CD4-positive, CD25-positive, alpha-beta regulatory T cell (primary cell): Measurements from ENCODE around the gene L3MBTL4. TPM values are rescaled to one million over a fixed set of nuclear protein-coding genes. Genes with fewer than 3 reads are reported as not detected.
A peak's percentile ranks its signal among the peaks of the same experiment; 100 is the strongest.

Experiments used
- ATAC-seq, 2 donors: fragments of 150-1000 bp; cut with Tn5 transposase; one replicate each; pipeline ENCODE4 v1.10.0; 2021; ENCODE audit warnings: low read depth in 2 of 2, moderate number of reproducible peaks in 2 of 2, moderate library complexity in 1 of 2
- DNase-seq, 3 donors: peaks; one replicate each; pipeline versions ENCODE4 v3.0.0 to v3.0.0-alpha.2; 2012 to 2022; ENCODE audit warnings: mixed read lengths in 1 of 3
- H3K27ac ChIP-seq: one replicate; pipeline ENCODE4 v1.7.0; 2013; ENCODE audit warnings: mild to moderate bottlenecking, low read length; ENCODE audit not compliant: insufficient read depth, poor library complexity, severe bottlenecking
- H3K27me3 ChIP-seq: one replicate; pipeline ENCODE4 v1.7.0; 2013; ENCODE audit warnings: low read length; ENCODE audit not compliant: control insufficient read depth, insufficient read depth
- H3K36me3 ChIP-seq: one replicate; pipeline ENCODE4 v1.7.0; 2013; ENCODE audit warnings: mild to moderate bottlenecking, low read length, moderate library complexity; ENCODE audit not compliant: control insufficient read depth, insufficient read depth
- H3K4me1 ChIP-seq: 2 replicates; pipeline ENCODE4 v1.7.0; 2013; ENCODE audit warnings: mild to moderate bottlenecking, low read length; ENCODE audit not compliant: insufficient read depth, control insufficient read depth, poor library complexity, severe bottlenecking
- H3K4me3 ChIP-seq: one replicate; pipeline ENCODE4 v1.7.0; 2013; ENCODE audit warnings: low read depth, mild to moderate bottlenecking, low read length, moderate library complexity
- H3K9me3 ChIP-seq, 2 experiments: 1 replicate in 1 of 2; 2 replicates in 1 of 2; pipeline ENCODE4 v1.7.0; 2013; ENCODE audit warnings: low read length in 2 of 2, mild to moderate bottlenecking in 1 of 2, moderate library complexity in 1 of 2; ENCODE audit not compliant: control insufficient read depth in 2 of 2
- H3K27ac Mint-ChIP-seq, 3 donors: one replicate each; pipeline ENCODE4 v1.8.0; 2020 to 2022; ENCODE audit warnings: mild to moderate bottlenecking in 3 of 3, mixed read lengths in 3 of 3, moderate library complexity in 2 of 3
- H3K27me3 Mint-ChIP-seq: one replicate; pipeline ENCODE4 v1.8.0; 2022; ENCODE audit warnings: mild to moderate bottlenecking, mixed read lengths
- H3K36me3 Mint-ChIP-seq: one replicate; pipeline ENCODE4 v1.8.0; 2020; ENCODE audit warnings: mixed read lengths
- H3K4me1 Mint-ChIP-seq, 4 donors: one replicate each; pipeline ENCODE4 v1.8.0; 2020 to 2022; ENCODE audit warnings: mixed read lengths in 4 of 4, mild to moderate bottlenecking in 1 of 4
- H3K4me3 Mint-ChIP-seq, 4 donors: one replicate each; pipeline ENCODE4 v1.8.0; 2020 to 2022; ENCODE audit warnings: mild to moderate bottlenecking in 4 of 4, mixed read lengths in 4 of 4, moderate library complexity in 3 of 4
- H3K9me3 Mint-ChIP-seq, 7 donors: one replicate each; pipeline ENCODE4 v1.8.0; 2020 to 2022; ENCODE audit warnings: mixed read lengths in 7 of 7, mild to moderate bottlenecking in 3 of 7, moderate library complexity in 2 of 7
- polyA plus RNA-seq, 4 donors: library from polyadenylated mRNA; unstranded; fragments of 300-500 nt; fragmentation: Illumina TruSeq; gene quantifications; one replicate each; pipeline ENCODE4 v1.2.3, GENCODE V29; 2021
- total RNA-seq: library from RNA; stranded (reverse); gene quantifications from one replicate; pipeline ENCODE4 v1.2.3, GENCODE V29; 2022

The L3MBTL4 gene
- total RNA-seq (2.1 TPM), polyA plus RNA-seq (not detected)

GRCh38 chr18:6414723-6415417 lies at the start of gene L3MBTL4:
TSS of gene L3MBTL4 (minus strand) at chr18:6414911. CDS start at chr18:6311625, 103,286 bp downstream.
- H3K9me3 ChIP-seq: no peaks in the 10 kb centered on the region
- Mint-ChIP-seq H3K4me1 (peaks cover 0 to 6% (median 6%) of the 10 kb centered on the region in 4 donors), H3K27me3 (peaks cover 35% of the 10 kb centered on the region), H3K9me3 (peaks cover 0 to 7% (median 3%) of the 10 kb centered on the region in 7 donors), H3K4me3 (peak within 1 kb of the TSS in 3 of 4 donors; percentile 73 to 93 (median 81)), H3K36me3 (no peaks in the 10 kb centered on the region), H3K27ac (peak within 1 kb of the TSS in 1 of 3 donors; percentile 40)
- ATAC-seq (peak; percentile 23 to 26), DNase-seq (no peak)
- peaks cover 5% of the 10 kb centered on the region for H3K4me1 ChIP-seq
- peaks cover 14% of the 10 kb centered on the region for H3K27me3 ChIP-seq
- no peaks in the 10 kb centered on the region for H3K36me3 ChIP-seq
- H3K27ac ChIP-seq: no peak within 1 kb of the TSS
- H3K4me3 ChIP-seq: no peak within 1 kb of the TSS

- Histone ChIP-seq H3K27ac (no peak overlapping the region), H3K36me3 (no peaks in the 10 kb centered on the region), H3K4me1 (no peaks in the 10 kb centered on the region), H3K9me3 (no peaks in the 10 kb centered on the region), H3K27me3 (no peaks in the 10 kb centered on the region), H3K4me3 (no peak overlapping the region)
- ATAC-seq (no peak), DNase-seq (no peak)
- no peaks in the 10 kb centered on the region for H3K4me1 Mint-ChIP-seq
- no peaks in the 10 kb centered on the region for H3K27me3 Mint-ChIP-seq
- H3K36me3 Mint-ChIP-seq: no peaks in the 10 kb centered on the region
- no peak overlapping the region for H3K27ac Mint-ChIP-seq
- H3K9me3 Mint-ChIP-seq: peaks cover 0 to 8% (median 0%) of the 10 kb centered on the region in 7 donors
- no peak overlapping the region for H3K4me3 Mint-ChIP-seq
These were observed 37.5 kb upstream of the L3MBTL4 start for GRCh38 chr18:6452194-6452593.

DNA sequence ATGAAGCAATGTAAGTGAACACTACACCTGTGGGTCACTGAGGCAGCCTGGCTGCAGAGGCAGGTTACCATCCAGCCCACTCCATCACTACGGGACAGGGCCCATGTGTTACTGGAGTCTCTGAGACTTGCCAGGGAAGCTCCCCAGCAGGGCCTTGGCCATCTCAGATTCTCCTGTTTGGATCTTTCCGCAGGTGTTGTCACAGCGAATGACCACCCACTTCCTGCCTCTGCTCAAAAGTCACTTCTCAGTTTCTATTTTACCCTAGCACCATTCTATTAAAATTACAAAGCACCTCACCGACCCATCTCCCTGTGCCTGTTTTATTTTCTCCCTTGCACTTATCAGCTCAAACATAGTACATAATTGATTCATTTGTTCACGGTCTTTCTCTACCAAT lies 34.5 kb upstream of the L3MBTL4 start:
- H3K4me3 Mint-ChIP-seq: no peak overlapping the region
- H3K9me3 Mint-ChIP-seq: peaks cover 0 to 6% (median 0%) of the 10 kb centered on the region in 7 donors
- H3K4me1 Mint-ChIP-seq: no peaks in the 10 kb centered on the region
- H3K36me3 ChIP-seq: no peaks in the 10 kb centered on the region
- no peak overlapping the region for H3K27ac ChIP-seq
- ATAC-seq (no peak), DNase-seq (no peak)
- H3K4me1 ChIP-seq: no peaks in the 10 kb centered on the region
- no peaks in the 10 kb centered on the region for H3K27me3 ChIP-seq
- no peaks in the 10 kb centered on the region for H3K9me3 ChIP-seq
- H3K27ac Mint-ChIP-seq: no peak overlapping the region
- no peaks in the 10 kb centered on the region for H3K27me3 Mint-ChIP-seq
- H3K4me3 ChIP-seq: no peak overlapping the region
- no peaks in the 10 kb centered on the region for H3K36me3 Mint-ChIP-seq

GRCh38 chr18:6444466-6445228 lies 29.9 kb upstream of the L3MBTL4 start:
- Mint-ChIP-seq H3K4me3 (no peak overlapping the region), H3K4me1 (no peaks in the 10 kb centered on the region), H3K9me3 (peaks cover 0 to 4% (median 0%) of the 10 kb centered on the region in 7 donors), H3K27ac (no peak overlapping the region), H3K36me3 (no peaks in the 10 kb centered on the region), H3K27me3 (no peaks in the 10 kb centered on the region)
- Histone ChIP-seq H3K27ac (no peak overlapping the region), H3K36me3 (no peaks in the 10 kb centered on the region), H3K27me3 (no peaks in the 10 kb centered on the region), H3K9me3 (no peaks in the 10 kb centered on the region), H3K4me3 (no peak overlapping the region), H3K4me1 (no peaks in the 10 kb centered on the region)
- DNase-seq (no peak), ATAC-seq (no peak)

GRCh38 chr18:6441200-6441599 lies 26.5 kb upstream of the L3MBTL4 start:
- Histone ChIP-seq H3K36me3 (no peaks in the 10 kb centered on the region), H3K4me3 (no peak overlapping the region), H3K27ac (no peak overlapping the region), H3K4me1 (no peaks in the 10 kb centered on the region), H3K27me3 (no peaks in the 10 kb centered on the region), H3K9me3 (no peaks in the 10 kb centered on the region)
- ATAC-seq (no peak), DNase-seq (no peak)
- H3K4me1 Mint-ChIP-seq: no peaks in the 10 kb centered on the region
- no peak overlapping the region for H3K27ac Mint-ChIP-seq
- H3K4me3 Mint-ChIP-seq: no peak overlapping the region
- no peaks in the 10 kb centered on the region for H3K27me3 Mint-ChIP-seq
- H3K9me3 Mint-ChIP-seq: peaks cover 0 to 6% (median 1%) of the 10 kb centered on the region in 7 donors
- H3K36me3 Mint-ChIP-seq: no peaks in the 10 kb centered on the region

GRCh38 chr18:6437937-6438818 lies 23.5 kb upstream of the L3MBTL4 start:
- Histone ChIP-seq H3K27me3 (no peaks in the 10 kb centered on the region), H3K27ac (no peak overlapping the region), H3K4me1 (no peaks in the 10 kb centered on the region), H3K4me3 (no peak overlapping the region), H3K36me3 (no peaks in the 10 kb centered on the region), H3K9me3 (no peaks in the 10 kb centered on the region)
- ATAC-seq: no peak
- DNase-seq: no peak
- peaks cover 0 to 6% (median 1%) of the 10 kb centered on the region in 7 donors for H3K9me3 Mint-ChIP-seq
- H3K27ac Mint-ChIP-seq: no peak overlapping the region
- no peaks in the 10 kb centered on the region for H3K36me3 Mint-ChIP-seq
- H3K4me3 Mint-ChIP-seq: no peak overlapping the region
- H3K4me1 Mint-ChIP-seq: no peaks in the 10 kb centered on the region
- H3K27me3 Mint-ChIP-seq: no peaks in the 10 kb centered on the region

- H3K4me1 Mint-ChIP-seq: no peaks in the 10 kb centered on the region
- H3K9me3 ChIP-seq: no peaks in the 10 kb centered on the region
- peaks cover 0 to 4% (median 1%) of the 10 kb centered on the region in 7 donors for H3K9me3 Mint-ChIP-seq
- DNase-seq (no peak), ATAC-seq (no peak)
- H3K27me3 Mint-ChIP-seq: no peaks in the 10 kb centered on the region
- no peak overlapping the region for H3K4me3 ChIP-seq
- no peak overlapping the region for H3K4me3 Mint-ChIP-seq
- no peaks in the 10 kb centered on the region for H3K27me3 ChIP-seq
- no peaks in the 10 kb centered on the region for H3K36me3 Mint-ChIP-seq
- H3K4me1 ChIP-seq: no peaks in the 10 kb centered on the region
- no peak overlapping the region for H3K27ac Mint-ChIP-seq
- H3K36me3 ChIP-seq: no peaks in the 10 kb centered on the region
- H3K27ac ChIP-seq: no peak overlapping the region
These were observed 21.0 kb upstream of the L3MBTL4 start for GRCh38 chr18:6435731-6436130.
